ENCODE results near the gene PMEPA1.

GRCh38 chr20:57638895-57639236, 70.9 kb downstream of the PMEPA1 start:
- TF ChIP-seq, protein P1, sequence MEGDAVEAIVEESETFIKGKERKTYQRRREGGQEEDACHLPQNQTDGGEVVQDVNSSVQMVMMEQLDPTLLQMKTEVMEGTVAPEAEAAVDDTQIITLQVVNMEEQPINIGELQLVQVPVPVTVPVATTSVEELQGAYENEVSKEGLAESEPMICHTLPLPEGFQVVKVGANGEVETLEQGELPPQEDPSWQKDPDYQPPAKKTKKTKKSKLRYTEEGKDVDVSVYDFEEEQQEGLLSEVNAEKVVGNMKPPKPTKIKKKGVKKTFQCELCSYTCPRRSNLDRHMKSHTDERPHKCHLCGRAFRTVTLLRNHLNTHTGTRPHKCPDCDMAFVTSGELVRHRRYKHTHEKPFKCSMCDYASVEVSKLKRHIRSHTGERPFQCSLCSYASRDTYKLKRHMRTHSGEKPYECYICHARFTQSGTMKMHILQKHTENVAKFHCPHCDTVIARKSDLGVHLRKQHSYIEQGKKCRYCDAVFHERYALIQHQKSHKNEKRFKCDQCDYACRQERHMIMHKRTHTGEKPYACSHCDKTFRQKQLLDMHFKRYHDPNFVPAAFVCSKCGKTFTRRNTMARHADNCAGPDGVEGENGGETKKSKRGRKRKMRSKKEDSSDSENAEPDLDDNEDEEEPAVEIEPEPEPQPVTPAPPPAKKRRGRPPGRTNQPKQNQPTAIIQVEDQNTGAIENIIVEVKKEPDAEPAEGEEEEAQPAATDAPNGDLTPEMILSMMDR (IDR thresholded peaks at IDR 0.05): no peak
- TF ChIP-seq POLR2AphosphoS5 (IDR thresholded peaks at IDR 0.05) (no peak), EP300 (IDR thresholded peaks at IDR 0.05) (no peak), POLR2A (IDR thresholded peaks at IDR 0.05) (no peak)
